Measurements from ENCODE around the gene PPP4R2.
A peak's percentile ranks its signal among the peaks of the same experiment; 100 is the strongest.

The PPP4R2 gene

GRCh38 chr3:73070675-73071575 is 74.3 kb downstream of the PPP4R2 start:
- no peak for DNase-seq

DNA sequence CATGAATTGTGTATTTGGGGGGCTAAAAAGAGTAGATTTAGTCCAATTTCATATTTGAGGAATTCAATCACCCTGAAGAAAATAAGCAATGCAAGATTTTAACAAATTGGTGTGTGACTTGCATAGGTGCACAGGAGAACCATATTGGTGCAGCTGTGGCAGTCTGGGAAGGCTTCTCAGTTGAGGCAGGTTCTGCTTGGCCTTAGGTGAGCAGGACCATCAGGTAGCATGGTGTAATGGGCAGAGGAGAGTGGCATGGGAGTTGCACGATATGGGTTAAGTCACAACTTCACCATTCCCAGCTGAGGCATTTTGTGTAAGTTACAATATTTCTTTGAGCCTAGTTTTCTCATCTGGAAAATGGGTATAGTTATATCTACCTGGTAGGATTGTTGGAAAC is 75.3 kb downstream of the PPP4R2 start:
- no peak for DNase-seq

GRCh38 chr3:73072634-73073033 is 76.0 kb downstream of the PPP4R2 start:
- DNase-seq = no peak

DNA sequence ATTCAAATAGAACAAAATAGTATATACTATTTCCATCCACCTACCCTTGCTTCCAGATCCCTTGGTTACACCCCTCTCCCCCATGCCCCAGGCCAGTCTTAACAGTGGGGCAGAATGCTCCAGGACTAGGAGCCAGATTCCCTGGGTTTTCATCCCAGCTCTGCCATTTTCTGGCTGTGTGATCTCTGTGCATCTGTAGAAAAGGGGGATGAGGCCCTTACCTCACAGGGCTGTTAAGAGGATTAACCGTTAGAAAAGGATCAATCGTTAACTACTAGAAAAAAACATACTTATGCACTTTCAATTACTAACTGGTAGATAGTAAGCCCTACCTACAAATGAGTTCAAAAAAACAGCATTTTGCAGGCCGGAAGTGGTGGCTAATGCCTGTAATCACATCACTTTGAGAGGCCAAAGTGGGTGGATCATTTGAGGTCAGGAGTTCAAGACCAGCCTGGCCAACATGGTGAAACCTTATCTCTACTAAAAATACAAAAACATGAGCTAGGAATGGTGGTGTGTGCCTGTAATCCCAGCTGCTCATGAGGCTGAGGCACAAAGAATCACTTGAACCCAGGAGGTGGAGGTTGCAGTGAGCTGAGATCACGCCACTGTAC is 76.6 kb downstream of the PPP4R2 start:
- no peak for DNase-seq

- DNase-seq = no peak
Observed at GRCh38 chr3:73074781-73075180, 78.2 kb downstream of the PPP4R2 start.

DNA sequence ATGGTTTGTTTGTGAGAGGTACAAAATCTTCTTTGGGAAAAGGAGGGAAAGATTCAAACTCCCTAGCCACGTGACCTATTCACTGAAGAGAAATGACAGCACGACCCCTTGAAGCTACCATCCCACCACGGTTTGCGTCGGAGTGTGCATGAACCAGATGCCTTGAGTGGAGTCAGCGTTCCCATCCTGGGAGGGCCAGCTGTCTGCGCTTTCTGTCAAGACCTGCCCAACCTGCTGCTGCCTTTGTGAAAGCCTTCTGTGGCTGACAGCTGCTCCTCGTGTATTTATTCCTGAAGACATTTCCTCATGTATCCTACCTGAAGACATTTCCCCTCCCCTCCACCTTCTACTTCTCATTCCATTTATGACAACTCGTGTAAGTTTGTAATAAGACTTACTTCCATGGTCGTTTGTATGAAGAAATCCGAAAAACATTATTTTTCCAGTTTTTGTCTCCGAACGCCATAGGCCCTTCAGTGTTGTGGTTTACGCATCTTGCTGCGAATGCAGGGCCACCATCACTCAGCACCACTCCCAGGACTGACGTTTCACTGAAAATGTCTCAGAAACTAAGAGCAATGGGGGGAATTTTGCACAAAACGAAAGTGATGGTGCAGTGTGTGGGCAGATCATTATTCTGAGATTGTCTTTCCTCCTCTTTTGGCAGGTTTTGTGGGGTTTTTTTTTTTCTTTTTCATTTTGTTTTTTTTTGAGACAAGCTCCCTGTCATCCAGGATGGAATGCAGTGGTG is 83.8 kb downstream of the PPP4R2 start:
- DNase-seq = no peak

DNA sequence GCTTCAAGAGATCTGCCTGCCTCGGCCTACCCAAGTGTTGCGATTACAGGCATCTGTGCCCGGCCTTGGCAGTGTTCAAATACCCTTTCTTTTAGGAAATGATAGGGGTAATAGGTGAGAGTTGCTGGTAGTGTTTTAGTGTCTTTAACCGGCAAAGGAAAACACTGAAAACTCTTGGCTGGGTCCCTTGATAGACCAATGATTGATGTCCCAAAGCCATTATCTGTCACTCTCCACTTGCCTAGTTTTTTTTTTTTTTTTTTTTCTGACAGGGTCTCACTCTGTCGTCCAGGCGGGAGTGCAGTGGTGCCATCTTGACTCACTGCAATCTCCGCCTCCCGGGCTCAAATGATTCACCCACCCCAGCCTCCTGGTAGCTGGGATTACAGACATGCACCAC is 84.5 kb downstream of the PPP4R2 start:
- DNase-seq = no peak

DNA sequence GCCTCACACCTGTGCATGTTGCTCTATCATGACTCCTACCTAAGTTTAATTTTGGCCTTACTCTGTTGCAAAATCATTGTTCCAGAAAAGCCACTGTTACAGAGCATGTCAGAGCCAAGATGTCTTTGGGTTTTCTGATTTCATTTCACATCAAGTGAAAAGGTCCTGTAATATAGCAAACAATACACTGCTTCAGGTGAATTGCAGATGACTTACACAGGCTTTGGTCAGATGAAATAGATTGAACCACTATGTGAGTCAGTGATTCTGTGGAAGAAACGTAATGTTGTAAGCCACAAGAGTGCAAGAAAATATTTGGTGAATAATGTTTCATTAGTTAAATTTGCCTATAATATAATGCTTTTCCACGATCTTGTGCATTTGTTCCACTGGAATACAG is 87.6 kb downstream of the PPP4R2 start:
- no peak for DNase-seq

- DNase-seq = peak; percentile 10 to 71 (median 19)
Observed at GRCh38 chr3:73086071-73086494, 89.5 kb downstream of the PPP4R2 start.

DNA sequence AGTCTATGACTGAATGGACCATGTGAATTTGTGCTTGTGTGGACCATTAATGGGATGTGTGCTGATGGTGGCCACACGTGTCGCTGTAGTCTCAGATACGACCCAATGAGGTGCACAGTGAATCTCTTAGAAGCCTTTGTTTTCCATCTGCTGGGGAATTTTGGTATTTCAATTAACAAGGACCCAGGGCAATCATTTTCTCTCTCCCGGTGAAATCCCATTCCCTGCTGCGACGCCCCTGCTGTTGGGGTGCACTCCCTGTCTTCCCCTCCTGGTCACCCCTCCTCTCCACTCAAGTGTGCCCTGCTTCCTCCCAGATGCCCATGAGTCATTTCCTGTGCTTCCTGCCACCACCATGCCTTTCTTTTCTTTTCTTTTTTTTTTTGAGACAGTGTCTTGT is 97.5 kb downstream of the PPP4R2 start:
- DNase-seq = no peak

GRCh38 chr3:73094951-73095350 is 98.3 kb downstream of the PPP4R2 start:
- no peak for DNase-seq

DNA sequence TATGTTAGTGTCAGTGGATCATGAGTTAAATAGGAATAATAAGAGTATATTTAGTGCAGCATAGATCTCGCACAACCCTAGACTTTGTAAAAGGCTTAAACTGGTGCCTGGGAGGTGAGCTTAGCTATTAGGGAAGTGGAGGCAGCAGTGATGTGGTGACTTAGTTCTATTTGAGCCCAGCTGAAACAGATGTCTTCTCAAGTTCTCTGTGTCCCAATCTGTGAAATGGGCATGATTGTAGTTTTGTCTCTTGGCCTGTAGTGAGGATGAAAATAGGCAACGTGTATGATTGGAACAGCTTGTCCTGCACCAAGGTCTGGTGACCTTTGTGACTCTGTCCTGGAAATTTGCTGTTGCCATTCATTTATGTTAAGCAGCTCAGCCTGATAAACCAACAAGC is 99.6 kb downstream of the PPP4R2 start:
- DNase-seq = no peak

DNA sequence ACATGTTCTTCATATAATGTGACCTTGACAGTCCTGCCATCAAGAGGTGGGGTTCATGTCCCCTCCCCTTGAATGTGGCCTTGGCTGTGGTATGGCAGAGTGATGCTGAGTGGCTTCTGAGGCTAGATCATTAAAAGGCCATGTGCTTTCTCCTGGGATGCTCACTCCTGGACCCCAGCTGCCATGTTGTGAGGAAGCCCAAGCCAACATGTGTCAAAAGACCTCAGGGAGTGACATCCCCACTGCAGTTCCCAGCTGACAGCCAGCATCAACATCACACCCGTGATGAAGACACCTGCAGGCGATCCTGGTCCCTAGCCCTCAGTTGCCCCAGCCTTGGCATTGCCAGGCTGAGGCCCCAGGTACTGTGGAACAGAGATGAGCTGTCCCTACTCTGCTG is 101.4 kb downstream of the PPP4R2 start:
- no peak for DNase-seq

DNA sequence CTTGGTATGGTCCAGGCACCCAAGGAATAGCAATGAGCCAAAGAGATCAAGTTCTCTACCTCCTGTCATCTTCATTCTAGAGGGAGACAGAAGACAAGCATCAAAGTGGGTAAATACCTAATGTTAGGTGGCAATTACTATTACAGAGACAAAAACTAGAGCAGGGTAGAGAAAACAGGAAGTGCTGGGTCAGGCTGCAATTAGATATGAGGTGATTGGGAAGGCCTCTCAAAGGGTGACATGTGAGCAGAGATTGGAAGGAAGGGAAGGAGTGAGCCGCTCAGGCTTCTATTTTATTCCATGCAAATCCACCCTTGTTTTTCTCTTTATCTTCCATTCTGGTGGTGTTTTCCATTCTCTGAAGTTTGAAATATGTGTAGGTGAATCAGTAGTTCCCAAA is 102.3 kb downstream of the PPP4R2 start:
- no peak for DNase-seq

DNA sequence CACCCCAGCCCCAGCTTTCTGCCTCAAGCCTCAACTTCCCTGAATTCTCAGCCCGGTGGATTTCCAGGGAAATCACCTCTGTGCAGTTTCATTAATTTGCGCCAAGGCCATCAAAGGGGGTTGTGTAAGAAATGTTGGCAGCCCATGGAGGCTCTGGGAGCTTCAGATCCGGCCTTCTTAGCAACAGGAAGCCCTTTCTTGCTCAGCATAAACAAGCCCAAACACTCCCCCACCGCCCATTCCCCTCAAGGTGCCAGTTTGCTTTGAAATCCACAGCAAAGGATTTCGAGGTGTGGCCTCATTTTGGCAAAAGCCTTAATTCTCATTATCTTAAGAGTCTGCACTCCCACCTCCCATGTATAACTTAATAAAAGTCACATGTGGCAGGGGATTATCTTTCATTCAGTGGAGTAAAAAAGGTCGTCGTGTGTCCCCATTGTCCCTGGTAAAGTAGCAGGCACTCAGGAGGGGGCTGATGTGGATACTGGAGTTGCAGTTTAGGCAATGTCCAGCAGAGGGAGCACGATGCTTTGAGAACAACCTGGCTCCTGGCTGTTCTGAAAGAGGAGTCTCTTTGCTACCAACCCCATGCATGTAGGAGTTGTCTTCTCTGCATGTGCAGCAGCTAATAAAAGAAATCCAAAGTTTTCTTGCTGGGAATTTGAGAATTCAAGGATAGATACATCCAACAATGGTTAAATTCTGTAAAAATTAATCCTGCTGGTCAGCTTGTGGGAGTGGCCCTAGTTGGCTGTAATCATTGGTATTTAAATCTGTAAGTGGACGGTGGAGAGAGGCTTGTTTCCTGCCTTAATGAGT is 104.3 kb downstream of the PPP4R2 start:
- peak; percentile 34 to 77 (median 51) for DNase-seq

- no peak for DNase-seq
Observed at GRCh38 chr3:73101881-73102280, 105.3 kb downstream of the PPP4R2 start.

DNA sequence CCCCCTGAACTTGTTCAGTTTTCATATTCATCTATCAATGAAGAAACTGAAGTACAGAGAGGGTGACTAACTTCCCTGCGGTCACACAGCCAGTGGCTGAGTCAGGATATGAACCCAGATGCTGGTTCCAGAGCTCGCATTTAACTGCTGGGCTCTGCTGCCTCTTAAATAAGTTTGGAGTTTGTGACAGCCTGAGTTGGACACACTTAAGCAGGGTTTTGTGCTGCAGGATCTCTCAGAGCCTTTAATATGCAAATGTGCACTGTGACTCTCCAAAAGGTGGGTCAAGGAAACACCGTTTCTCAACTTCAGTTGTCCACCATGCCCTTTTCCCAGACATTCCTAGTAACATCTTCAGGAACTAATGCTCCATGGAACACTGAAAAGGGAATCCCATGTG is 110.6 kb downstream of the PPP4R2 start:
- DNase-seq = no peak

DNA sequence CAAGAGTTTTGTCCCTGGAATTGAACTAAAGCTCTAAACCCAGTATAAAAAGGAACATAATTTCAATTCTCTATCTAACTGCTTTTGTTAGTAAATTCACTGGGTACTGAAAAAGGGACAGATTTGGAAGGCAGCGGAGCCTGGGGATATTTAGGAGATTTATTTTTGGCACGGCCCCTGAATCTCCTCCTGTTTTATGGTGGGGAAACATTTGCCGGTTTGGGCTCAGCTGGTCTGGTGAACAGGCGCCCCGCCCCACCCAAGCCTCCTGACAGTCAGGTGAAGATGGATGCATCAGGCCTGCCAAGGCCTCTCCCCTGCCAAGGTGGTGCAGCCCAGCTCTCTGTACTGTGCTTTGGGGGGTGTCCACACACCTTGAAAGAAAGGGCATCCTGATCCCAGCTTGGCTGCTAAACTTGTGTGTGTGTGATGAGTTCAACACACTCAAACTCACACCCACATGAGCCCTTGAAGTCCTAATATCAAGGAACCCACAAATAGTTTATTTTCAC is 111.1 kb downstream of the PPP4R2 start:
- DNase-seq = no peak

GRCh38 chr3:73108750-73109149 is 112.1 kb downstream of the PPP4R2 start:
- DNase-seq = no peak

DNA sequence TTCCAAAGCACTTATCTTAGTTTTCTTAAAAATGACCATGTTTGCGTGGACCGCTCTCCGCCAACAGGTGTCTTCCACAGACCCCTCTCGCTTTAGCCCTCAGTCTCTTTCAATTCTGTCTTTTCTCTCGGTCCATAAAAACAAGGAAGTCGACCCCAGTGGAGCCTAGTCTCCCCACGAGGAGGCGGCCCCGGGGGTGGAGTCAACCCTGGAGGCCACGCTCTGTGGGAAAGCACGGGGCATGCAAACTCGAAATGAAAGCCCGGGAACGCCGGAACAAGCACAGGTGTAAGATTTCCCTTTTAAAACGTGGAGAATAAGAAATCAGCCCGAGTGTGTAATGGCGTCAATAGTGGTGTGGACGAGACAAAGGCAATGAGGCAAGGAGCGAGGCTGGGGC is 113.9 kb downstream of the PPP4R2 start:
- no peak for DNase-seq

DNA sequence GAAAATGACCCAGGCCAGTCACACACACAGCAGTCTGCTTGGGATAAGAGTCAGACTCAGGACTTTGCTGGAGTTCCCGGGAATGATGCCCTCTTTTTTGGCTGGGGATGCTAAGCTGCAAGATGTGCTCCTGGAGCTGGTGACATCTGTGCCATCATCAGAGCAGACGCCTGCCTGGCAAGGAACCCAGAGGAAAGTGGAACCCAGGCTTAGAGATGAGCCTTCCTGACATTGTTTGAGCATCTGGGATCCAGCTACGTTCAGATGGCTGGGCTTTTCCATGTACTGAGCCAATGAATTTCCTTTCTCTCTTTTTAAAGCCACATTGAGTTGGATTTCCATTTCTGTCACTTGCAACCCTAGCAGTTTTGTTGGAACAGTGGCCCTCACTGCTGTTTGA is 118.1 kb downstream of the PPP4R2 start:
- no peak for DNase-seq

- no peak for DNase-seq
Observed at GRCh38 chr3:73115806-73116205, 119.2 kb downstream of the PPP4R2 start.

Data from stimulated activated naive CD4-positive, alpha-beta T cell (primary cell).